ENCODE results near the gene POR. TPM values are rescaled to one million over a fixed set of nuclear protein-coding genes. Genes with fewer than 3 reads are reported as not detected.

POR gene
- total RNA-seq, 1 experiment from 2014 or later, result 99.3 TPM

- no peak for DNase-seq (ENCODE audit: low spot score)
- no peaks in the 10 kb centered on the region for H3K36me3 ChIP-seq (ENCODE audit: insufficient read depth, low read length, poor library complexity, severe bottlenecking)
- CTCF ChIA-PET, result no interaction called here
- H3K27ac ChIP-seq (ENCODE audit: low read depth, low read length, poor library complexity, severe bottlenecking), result no peak overlapping the region
- BruUV-seq (replicated peaks), result no TSS peak
- no peak overlapping the region for H3K4me3 ChIP-seq (ENCODE audit: low read depth, low read length, poor library complexity, severe bottlenecking)
- no peak for TF ChIP-seq CTCF (conservative IDR thresholded peaks at IDR 0.05; ENCODE audit: low read depth, low read length)
- no peak for TF ChIP-seq EZH2 (IDR thresholded peaks at IDR 0.05; ENCODE audit: borderline replicate concordance, low read depth, low read length, poor library complexity, severe bottlenecking)
- POLR2A ChIA-PET (ENCODE audit: low non-redundant PET), result no interaction called here
- intact Hi-C loops (cut with micrococcal nuclease; ENCODE audit: unreplicated experiment), result no loop called here
- H3K9me3 ChIP-seq (ENCODE audit: low read depth, low read length, poor library complexity, severe bottlenecking), result no peaks in the 10 kb centered on the region
- no peaks in the 10 kb centered on the region for H3K27me3 ChIP-seq (replicated peaks; ENCODE audit: insufficient read depth, low read depth, low read length, poor library complexity)
- H3K4me1 ChIP-seq (ENCODE audit: insufficient read depth, low read length, poor library complexity, severe bottlenecking), result no peaks in the 10 kb centered on the region
Observed at GRCh38 chr7:76031964-76032363, 117.0 kb downstream of the POR start.

Small RNA genes lying within 50 kb of the gene (microRNA-seq; reads per million reads assigned to microRNA genes)
- gene MIR4651, result 1.6 reads per million

Other genes with a start within 250 kb of the POR start
- 25.0 and 31.4 TPM in 2 replicates for gene HIP1, start 176.2 kb upstream of the POR start, total RNA-seq (2021)
- 0.84 TPM in 1 of 2 replicates, not detected in the other for gene CCL26, start 142.9 kb upstream of the POR start, total RNA-seq (2021)
- gene CCL24, start 101.3 kb upstream of the POR start, total RNA-seq (2021), result not detected in 2 replicates
- 86.5 and 89.4 TPM in 2 replicates for gene RHBDD2, start 36.1 kb upstream of the POR start, total RNA-seq (2021)
- gene TMEM120A, start 79.4 kb downstream of the POR start, total RNA-seq (2021), result 18.7 and 18.9 TPM in 2 replicates
- 36.3 and 40.3 TPM in 2 replicates for gene STYXL1, start 132.8 kb downstream of the POR start, total RNA-seq (2021)
- 316 and 343 TPM in 2 replicates for gene MDH2, start 133.0 kb downstream of the POR start, total RNA-seq (2021)

Measured in A673 (cell line).